Testis (tissue), 3 donors: Measurements from ENCODE around the gene MGME1. TPM values are rescaled to one million over a fixed set of nuclear protein-coding genes. Genes with fewer than 3 reads are reported as not detected.
"Not testable (repeated sequence)": the region's sequence is repeated elsewhere in the genome, so short reads cannot be mapped to it uniquely, and the experiment has no call there.

ENCODE experiments used
- DNase-seq: peaks from one replicate; pipeline ENCODE4 v3.0.0-alpha.2; 2019
- H3K27ac ChIP-seq, 2 donors: fragments of 200-600 bp; sonication (generic); one replicate each; pipeline ENCODE4 v1.5.1; 2019
- H3K27me3 ChIP-seq: fragments of 200-600 bp; sonication (generic); one replicate; pipeline ENCODE4 v1.5.1; 2019
- H3K36me3 ChIP-seq: fragments of 200-600 bp; sonication (generic); one replicate; pipeline ENCODE4 v1.5.1; 2017; ENCODE audit warnings: low read depth; ENCODE audit errors: missing control alignments
- H3K4me1 ChIP-seq: fragments of 200-600 bp; sonication (generic); one replicate; pipeline ENCODE4 v1.5.1; 2019
- H3K4me3 ChIP-seq, 2 donors: fragments of 200-600 bp; sonication (generic); one replicate each; pipeline ENCODE4 v1.5.1; 2017 to 2019
- H3K9me3 ChIP-seq: fragments of 200-600 bp; sonication (generic); one replicate; pipeline ENCODE4 v1.5.1; 2017
- CTCF ChIP-seq, 3 experiments: fragments of 450-650 bp in 2 of 3; fragments of 200-600 bp in 1 of 3; sonication (generic) in 1 of 3; IDR thresholded peaks; one replicate each; pipeline ENCODE4 v1.5.1; 2016 to 2019; ENCODE audit warnings: antibody characterized with exemption in 3 of 3, mild to moderate bottlenecking in 2 of 3, moderate library complexity in 1 of 3
- POLR2A ChIP-seq: fragments of 450-650 bp; IDR thresholded peaks from one replicate; pipeline ENCODE4 v1.6.1; 2017; ENCODE audit warnings: antibody characterized with exemption, mild to moderate bottlenecking, moderate library complexity
- WGBS, 2 donors: methylation state at CpG; one replicate each; pipeline ENCODE4 v1.1.5; 2018; 5-methylcytosine and 5-hydroxymethylcytosine counted together
- intact Hi-C: fragments of 100-400 bp; cut with DNase I; formaldehyde crosslinking; loops from one replicate; pipeline ENCODE4 v1.15.1; 2023; ENCODE audit warnings: low total_unique reads
- polyA plus RNA-seq: library from polyadenylated mRNA; stranded (reverse); fragments of 350-450 nt; fragmentation: Illumina TruSeq; extraction: RNeasy Lipid Tissue Mini Kit (QIAGEN cat#74804); gene quantifications from one replicate; pipeline ENCODE4 v1.2.3, GENCODE V29; 2014; ENCODE audit warnings: low read depth, low replicate concordance; ENCODE audit not compliant: insufficient read depth
- total RNA-seq, 2 donors: library from RNA; depleted of rRNA; stranded (reverse); fragments of >200 nt; gene quantifications; one replicate each; pipeline ENCODE4 v1.2.3, GENCODE V29; 2016

Gene MGME1
- total and polyA plus RNA-seq, 3 donors from 2014 or later = 15.5 to 22.3 (median 17.4) TPM

- H3K9me3 ChIP-seq = no peaks in the 10 kb centered on the region
- H3K27ac ChIP-seq = no peak overlapping the region
- TF ChIP-seq CTCF (IDR thresholded peaks at IDR 0.05) = no peak
- TF ChIP-seq POLR2A = no peak
- DNase-seq = no peak
- H3K27me3 ChIP-seq = no peaks in the 10 kb centered on the region
- no peak overlapping the region for H3K4me3 ChIP-seq
- H3K4me1 ChIP-seq = no peaks in the 10 kb centered on the region
- WGBS, 2 donors = 75 to 81% methylated on average over 9 to 10 of the region's 10 CpGs
- intact Hi-C loops = no loop called here
- H3K36me3 ChIP-seq = no peaks in the 10 kb centered on the region
Observed at GRCh38 chr20:18018100-18018499, 49.3 kb downstream of the MGME1 start.

- no peak overlapping the region for H3K4me3 ChIP-seq
- no peaks in the 10 kb centered on the region for H3K4me1 ChIP-seq
- intact Hi-C loops = no loop called here
- WGBS, 2 donors = 25 to 54% methylated on average over 1 of the region's 1 CpG
- peak; percentile 19 for DNase-seq
- no peaks in the 10 kb centered on the region for H3K36me3 ChIP-seq
- H3K27me3 ChIP-seq = no peaks in the 10 kb centered on the region
- no peak overlapping the region for H3K27ac ChIP-seq
- no peaks in the 10 kb centered on the region for H3K9me3 ChIP-seq
- TF ChIP-seq CTCF (IDR thresholded peaks at IDR 0.05) = no peak
- TF ChIP-seq POLR2A = no peak
Observed at GRCh38 chr20:18019068-18019467, 50.2 kb downstream of the MGME1 start.

GRCh38 chr20:18020931-18021330, 52.1 kb downstream of the MGME1 start:
- H3K27ac ChIP-seq = no peak overlapping the region
- WGBS, 2 donors = 88 to 92% methylated on average over 6 to 7 of the region's 7 CpGs
- no peak for TF ChIP-seq CTCF (IDR thresholded peaks at IDR 0.05)
- TF ChIP-seq POLR2A = no peak
- no peaks in the 10 kb centered on the region for H3K36me3 ChIP-seq
- intact Hi-C loops = no loop called here
- H3K9me3 ChIP-seq = no peaks in the 10 kb centered on the region
- no peaks in the 10 kb centered on the region for H3K27me3 ChIP-seq
- no peak for DNase-seq
- H3K4me3 ChIP-seq = no peak overlapping the region
- no peaks in the 10 kb centered on the region for H3K4me1 ChIP-seq

GRCh38 chr20:18024606-18025127, 55.8 kb downstream of the MGME1 start:
- H3K4me3 ChIP-seq = no peak overlapping the region
- H3K9me3 ChIP-seq = no peaks in the 10 kb centered on the region
- TF ChIP-seq CTCF (IDR thresholded peaks at IDR 0.05) = no peak
- no peak for TF ChIP-seq POLR2A
- no peak for DNase-seq
- H3K36me3 ChIP-seq = no peaks in the 10 kb centered on the region
- no peaks in the 10 kb centered on the region for H3K4me1 ChIP-seq
- no peak overlapping the region for H3K27ac ChIP-seq
- no peaks in the 10 kb centered on the region for H3K27me3 ChIP-seq
- intact Hi-C loops = no loop called here
- WGBS, 2 donors = 78 to 89% methylated on average over 14 to 15 of the region's 15 CpGs

- H3K9me3 ChIP-seq, H3K27me3 ChIP-seq, DNase-seq, intact Hi-C loops, H3K4me3 ChIP-seq, H3K4me1 ChIP-seq, H3K27ac ChIP-seq, H3K36me3 ChIP-seq: not testable (repeated sequence)
- 87% methylated on average over 7 of the region's 7 CpGs for WGBS, 2 donors
Observed at GRCh38 chr20:18027011-18027410, 58.2 kb downstream of the MGME1 start.
